Epithelial cell of proximal tubule (primary cell): ENCODE data around the gene MSANTD1. TPM values are rescaled to one million over a fixed set of nuclear protein-coding genes. Genes with fewer than 3 reads are reported as not detected.

ENCODE experiments used
- DNase-seq: peaks from one replicate; pipeline ENCODE4 v3.0.0-alpha.2; 2011; ENCODE audit warnings: low read depth
- H3K4me3 ChIP-seq: 2 replicates; pipeline ENCODE4 v1.5.1; 2011; ENCODE audit warnings: low read depth, mild to moderate bottlenecking, low read length
- total RNA-seq: library from RNA; depleted of rRNA; stranded (reverse); fragments of >200 nt; gene quantifications from 2 replicates; pipeline ENCODE4 v1.2.3, GENCODE V29; 2015
- TF ChIP-seq, protein P1 (sequence below): conservative IDR thresholded peaks from 2 replicates; pipeline ENCODE4 v1.5.1; 2012; ENCODE audit warnings: low read depth, mild to moderate bottlenecking, low read length

Gene MSANTD1
- total RNA-seq, 1 donor from 2014 or later = not detected

DNA sequence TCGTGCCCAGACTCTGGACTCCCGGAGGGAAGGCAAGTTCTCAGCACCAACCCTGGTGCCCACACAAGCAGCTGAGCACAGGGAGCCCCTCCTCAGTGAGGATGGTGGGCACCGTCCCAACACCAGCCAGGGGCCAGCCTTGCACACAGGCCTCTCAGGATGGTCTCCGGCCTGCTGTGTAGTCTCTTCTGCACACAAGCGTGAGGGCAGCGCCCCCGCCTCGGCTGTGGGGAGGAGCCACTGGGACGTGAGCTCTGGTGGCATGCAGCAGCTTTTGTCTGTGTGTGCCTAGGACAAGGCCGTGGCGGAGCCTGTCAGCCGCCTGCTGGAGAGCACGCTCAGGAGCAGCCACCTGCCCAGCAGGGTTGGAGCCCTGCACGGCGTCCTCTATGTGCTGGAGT, 16.1 kb upstream of the MSANTD1 start:
- no peak overlapping the region for H3K4me3 ChIP-seq
- DNase-seq = no peak
- TF ChIP-seq, protein P1, sequence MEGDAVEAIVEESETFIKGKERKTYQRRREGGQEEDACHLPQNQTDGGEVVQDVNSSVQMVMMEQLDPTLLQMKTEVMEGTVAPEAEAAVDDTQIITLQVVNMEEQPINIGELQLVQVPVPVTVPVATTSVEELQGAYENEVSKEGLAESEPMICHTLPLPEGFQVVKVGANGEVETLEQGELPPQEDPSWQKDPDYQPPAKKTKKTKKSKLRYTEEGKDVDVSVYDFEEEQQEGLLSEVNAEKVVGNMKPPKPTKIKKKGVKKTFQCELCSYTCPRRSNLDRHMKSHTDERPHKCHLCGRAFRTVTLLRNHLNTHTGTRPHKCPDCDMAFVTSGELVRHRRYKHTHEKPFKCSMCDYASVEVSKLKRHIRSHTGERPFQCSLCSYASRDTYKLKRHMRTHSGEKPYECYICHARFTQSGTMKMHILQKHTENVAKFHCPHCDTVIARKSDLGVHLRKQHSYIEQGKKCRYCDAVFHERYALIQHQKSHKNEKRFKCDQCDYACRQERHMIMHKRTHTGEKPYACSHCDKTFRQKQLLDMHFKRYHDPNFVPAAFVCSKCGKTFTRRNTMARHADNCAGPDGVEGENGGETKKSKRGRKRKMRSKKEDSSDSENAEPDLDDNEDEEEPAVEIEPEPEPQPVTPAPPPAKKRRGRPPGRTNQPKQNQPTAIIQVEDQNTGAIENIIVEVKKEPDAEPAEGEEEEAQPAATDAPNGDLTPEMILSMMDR = no peak

DNA sequence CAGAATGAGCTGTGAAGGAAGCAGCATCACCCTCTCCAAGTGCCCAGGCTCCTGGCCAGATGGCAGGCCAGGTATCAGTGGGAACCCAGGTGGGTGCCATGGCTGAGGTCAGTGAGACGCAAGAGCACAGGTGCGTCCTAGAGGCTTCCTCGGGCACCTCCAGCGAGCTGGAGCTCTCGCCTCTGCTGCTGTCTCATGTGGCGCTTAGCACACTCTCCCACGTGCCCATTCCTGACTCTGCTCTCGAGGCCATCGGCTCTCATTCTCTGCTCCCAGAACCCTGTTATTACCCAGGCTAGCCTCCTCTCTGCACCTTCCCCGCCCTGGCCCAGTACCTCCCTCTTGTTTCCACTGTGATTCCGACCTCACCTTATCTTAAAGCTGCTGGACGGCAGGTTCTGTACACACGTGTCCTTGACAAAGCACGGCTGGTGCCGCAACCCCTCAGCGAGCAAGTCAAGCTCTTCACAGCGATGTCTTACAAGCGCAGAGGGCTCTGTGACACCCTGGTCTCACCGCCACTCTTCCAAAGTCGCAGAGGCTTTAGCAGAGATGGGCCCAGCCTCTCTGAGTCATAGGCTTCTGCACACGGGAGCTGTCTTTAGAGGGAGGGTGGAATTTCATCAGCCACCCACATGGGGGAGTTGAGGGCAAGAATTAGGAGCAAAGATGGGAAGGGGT, 15.4 kb upstream of the MSANTD1 start:
- TF ChIP-seq, protein P1 = no peak
- no peak overlapping the region for H3K4me3 ChIP-seq
- no peak for DNase-seq

GRCh38 chr4:3234171-3235029, 14.6 kb upstream of the MSANTD1 start:
- no peak for DNase-seq
- H3K4me3 ChIP-seq = no peak overlapping the region
- TF ChIP-seq, protein P1 = no peak

GRCh38 chr4:3235030-3235345, 14.0 kb upstream of the MSANTD1 start:
- no peak for DNase-seq
- TF ChIP-seq, protein P1 = no peak
- no peak overlapping the region for H3K4me3 ChIP-seq

DNA sequence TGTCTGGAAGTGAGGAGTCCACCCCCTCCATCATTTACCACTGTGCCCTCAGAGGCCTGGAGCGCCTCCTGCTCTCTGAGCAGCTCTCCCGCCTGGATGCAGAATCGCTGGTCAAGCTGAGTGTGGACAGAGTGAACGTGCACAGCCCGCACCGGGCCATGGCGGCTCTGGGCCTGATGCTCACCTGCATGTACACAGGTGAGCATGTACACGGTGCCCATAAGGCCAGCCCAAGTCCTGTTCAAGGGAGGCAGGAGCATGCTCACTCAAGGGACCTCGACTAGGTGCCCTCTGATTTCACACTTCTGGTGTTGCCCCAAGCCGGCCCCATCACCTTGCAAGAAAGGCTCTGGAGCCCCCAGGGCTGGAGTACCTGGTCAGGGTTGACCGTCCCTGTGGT, 13.4 kb upstream of the MSANTD1 start:
- DNase-seq = no peak
- no peak overlapping the region for H3K4me3 ChIP-seq
- TF ChIP-seq, protein P1 = no peak

- TF ChIP-seq, protein P1 = no peak
Measured at GRCh38 chr4:3236326-3236878, 12.6 kb upstream of the MSANTD1 start.

More at GRCh38 chr4:3236326-3236878, 12.6 kb upstream of the MSANTD1 start:
- H3K4me3 ChIP-seq = no peak overlapping the region
- DNase-seq = no peak
